LNCaP clone FGC (cell line): ENCODE data around the gene GRIP2.

Experiments used
- DNase-seq: peaks from one replicate; pipeline ENCODE4 v3.0.0-alpha.2; 2011; ENCODE audit warnings: low read depth
- H3K4me3 ChIP-seq: 2 replicates; pipeline ENCODE4 v1.5.1; 2011; ENCODE audit warnings: mild to moderate bottlenecking, low read depth, low read length, control low read depth
- CTCF ChIP-seq: IDR thresholded peaks from 2 replicates; pipeline ENCODE4 v1.5.1; 2012; ENCODE audit warnings: mild to moderate bottlenecking; ENCODE audit not compliant: control insufficient read depth, insufficient read depth; ENCODE audit errors: extremely low read depth

GRIP2 gene

GRCh38 chr3:14553871-14554270 is 13.7 kb upstream of the GRIP2 start:
- no peak overlapping the region for H3K4me3 ChIP-seq
- TF ChIP-seq CTCF: no peak

DNA sequence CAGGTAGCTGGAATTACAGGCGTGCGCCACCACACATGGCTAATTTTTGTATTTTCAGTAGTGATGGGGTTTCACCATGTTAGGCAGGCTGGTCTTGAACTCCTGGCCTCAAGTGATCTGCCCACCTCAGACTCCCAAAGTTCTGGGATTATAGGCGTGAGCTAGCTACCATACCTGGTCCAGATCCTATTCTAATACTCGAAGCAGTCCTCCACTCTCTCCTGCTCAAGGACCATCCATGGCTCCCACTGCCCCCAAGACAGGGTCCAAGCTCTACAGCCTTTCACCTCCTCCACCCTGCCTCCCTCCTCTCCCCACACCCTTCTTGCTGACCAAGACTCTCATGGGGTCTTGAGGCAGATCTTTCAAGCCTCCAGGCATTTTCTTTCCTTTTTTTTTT is 12.6 kb upstream of the GRIP2 start:
- no peak for DNase-seq
- no peak for TF ChIP-seq CTCF
- H3K4me3 ChIP-seq: no peak overlapping the region

More at GRCh38 chr3:14553871-14554270, 13.7 kb upstream of the GRIP2 start:
- DNase-seq: no peak

GRCh38 chr3:14552041-14552648 is 12.0 kb upstream of the GRIP2 start:
- no peak for TF ChIP-seq CTCF

GRCh38 chr3:14550651-14551611 is 10.8 kb upstream of the GRIP2 start:
- DNase-seq: no peak
- no peak for TF ChIP-seq CTCF

More at GRCh38 chr3:14552041-14552648, 12.0 kb upstream of the GRIP2 start:
- no peak overlapping the region for H3K4me3 ChIP-seq
- DNase-seq: no peak

DNA sequence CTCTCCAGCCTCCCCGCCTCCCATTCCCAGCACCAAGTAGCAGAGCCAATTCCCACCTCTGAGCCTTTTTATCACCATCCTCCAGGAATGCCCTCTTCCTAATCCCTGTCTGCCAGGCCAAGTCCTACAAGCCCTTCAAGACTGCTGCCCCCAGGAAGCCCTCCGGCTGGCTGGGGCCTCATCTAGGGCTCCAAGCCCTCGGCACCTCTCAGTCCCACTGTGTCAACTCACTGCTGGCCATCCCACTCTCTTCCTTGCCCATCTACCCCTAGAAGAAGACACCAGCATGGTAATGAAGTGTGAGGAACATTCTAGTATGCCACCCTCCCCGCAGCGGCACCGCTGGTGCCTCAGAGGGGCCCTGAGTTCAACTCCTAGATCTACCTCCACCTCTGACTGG is 10.0 kb upstream of the GRIP2 start:
- DNase-seq: no peak

More at GRCh38 chr3:14550651-14551611, 10.8 kb upstream of the GRIP2 start:
- H3K4me3 ChIP-seq: no peak overlapping the region

More for the DNA sequence above, 10.0 kb upstream of the GRIP2 start:
- TF ChIP-seq CTCF: no peak
- H3K4me3 ChIP-seq: no peak overlapping the region
